HG03175 (cell line): ENCODE measurements around the gene MCTP1.
A peak's percentile ranks its signal among the peaks of the same experiment; 100 is the strongest.
"Not testable (repeated sequence)": the region's sequence is repeated elsewhere in the genome, so short reads cannot be mapped to it uniquely, and the experiment has no call there.

Source experiments
- ATAC-seq: cut with Tn5 transposase; IDR thresholded peaks from one replicate; pipeline ENCODE4 v1.9.1; 2021; ENCODE audit warnings: mild to moderate bottlenecking, moderate library complexity; ENCODE audit not compliant: unreplicated experiment

Gene MCTP1

GRCh38 chr5:94977437-94977836 lies 307.5 kb downstream of the MCTP1 start:
- ATAC-seq: no peak

- no peak for ATAC-seq
These were observed 308.0 kb downstream of the MCTP1 start for GRCh38 chr5:94976853-94977252.

- ATAC-seq: no peak
These were observed 312.6 kb downstream of the MCTP1 start for GRCh38 chr5:94972268-94972667.

- ATAC-seq: no peak
These were observed 315.7 kb downstream of the MCTP1 start for GRCh38 chr5:94969174-94969573.

GRCh38 chr5:94968507-94969095 lies 316.3 kb downstream of the MCTP1 start:
- peak; percentile 71 for ATAC-seq

- no peak for ATAC-seq
These were observed 317.4 kb downstream of the MCTP1 start for GRCh38 chr5:94967525-94967924.

- ATAC-seq: not testable (repeated sequence)
These were observed 325.6 kb downstream of the MCTP1 start for GRCh38 chr5:94959279-94959678.

- ATAC-seq: no peak
These were observed 339.2 kb downstream of the MCTP1 start for GRCh38 chr5:94945656-94946055.

GRCh38 chr5:94944160-94944559 lies 340.7 kb downstream of the MCTP1 start:
- no peak for ATAC-seq

GRCh38 chr5:94941122-94941755 lies 343.7 kb downstream of the MCTP1 start:
- no peak for ATAC-seq

GRCh38 chr5:94932259-94932658 lies 352.6 kb downstream of the MCTP1 start:
- ATAC-seq: no peak

- ATAC-seq: no peak
These were observed 356.0 kb downstream of the MCTP1 start for GRCh38 chr5:94928891-94929290.

GRCh38 chr5:94920570-94920969 lies 364.3 kb downstream of the MCTP1 start:
- ATAC-seq: no peak

GRCh38 chr5:94916619-94917018 lies 368.3 kb downstream of the MCTP1 start:
- ATAC-seq: no peak

GRCh38 chr5:94911276-94911675 lies 373.6 kb downstream of the MCTP1 start:
- ATAC-seq: no peak

- ATAC-seq: no peak
These were observed 374.2 kb downstream of the MCTP1 start for GRCh38 chr5:94910721-94911120.

- peak; percentile 50 for ATAC-seq
These were observed 375.9 kb downstream of the MCTP1 start for GRCh38 chr5:94908889-94909480.

- no peak for ATAC-seq
These were observed 378.1 kb downstream of the MCTP1 start for GRCh38 chr5:94906750-94907149.

- ATAC-seq: no peak
These were observed 381.2 kb downstream of the MCTP1 start for GRCh38 chr5:94903726-94904125.

- peak; percentile 66 for ATAC-seq
These were observed 383.5 kb downstream of the MCTP1 start for GRCh38 chr5:94901191-94901979.

- no peak for ATAC-seq
These were observed 384.8 kb downstream of the MCTP1 start for GRCh38 chr5:94900006-94900505.
